Thyroid gland (tissue), 4 donors: ENCODE data around the gene ALDH1L1.

Source experiments
- POLR2A ChIP-seq, 2 donors: fragments of 450-650 bp; IDR thresholded peaks; one replicate each; pipeline ENCODE4 v1.6.1; 2017; ENCODE audit warnings: antibody characterized with exemption in 2 of 2, mild to moderate bottlenecking in 2 of 2, moderate library complexity in 1 of 2
- TF ChIP-seq, protein P1 (sequence below), 6 experiments: fragments of 200-600 bp in 3 of 6; fragments of 450-650 bp in 3 of 6; sonication (generic) in 3 of 6; IDR thresholded peaks; one replicate each; pipeline ENCODE4 v1.5.1; 2016 to 2019; ENCODE audit warnings: antibody characterized with exemption in 6 of 6, mild to moderate bottlenecking in 2 of 6, inconsistent platforms in 1 of 6, moderate library complexity in 1 of 6

DNA sequence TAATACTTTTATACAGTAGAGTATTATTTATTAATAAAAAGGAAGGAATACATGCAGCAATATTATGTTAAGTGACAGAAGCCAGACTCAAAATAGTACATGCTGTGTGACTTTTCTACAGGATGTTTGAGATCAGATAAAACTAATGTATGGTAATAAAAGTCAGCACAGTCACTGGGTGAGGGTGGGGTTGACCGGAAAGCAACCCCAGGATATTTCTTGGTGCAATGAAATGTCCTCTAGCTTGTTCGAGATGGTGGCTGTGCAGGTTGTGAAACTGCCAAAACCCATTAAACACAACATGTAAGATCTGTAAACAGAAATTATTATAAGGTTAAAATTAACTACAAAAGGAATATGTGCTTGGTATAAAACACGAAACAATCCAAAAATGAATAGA lies 20.8 kb upstream of the ALDH1L1 start:
- TF ChIP-seq POLR2A (IDR thresholded peaks at IDR 0.05) = no peak
- TF ChIP-seq, protein P1, sequence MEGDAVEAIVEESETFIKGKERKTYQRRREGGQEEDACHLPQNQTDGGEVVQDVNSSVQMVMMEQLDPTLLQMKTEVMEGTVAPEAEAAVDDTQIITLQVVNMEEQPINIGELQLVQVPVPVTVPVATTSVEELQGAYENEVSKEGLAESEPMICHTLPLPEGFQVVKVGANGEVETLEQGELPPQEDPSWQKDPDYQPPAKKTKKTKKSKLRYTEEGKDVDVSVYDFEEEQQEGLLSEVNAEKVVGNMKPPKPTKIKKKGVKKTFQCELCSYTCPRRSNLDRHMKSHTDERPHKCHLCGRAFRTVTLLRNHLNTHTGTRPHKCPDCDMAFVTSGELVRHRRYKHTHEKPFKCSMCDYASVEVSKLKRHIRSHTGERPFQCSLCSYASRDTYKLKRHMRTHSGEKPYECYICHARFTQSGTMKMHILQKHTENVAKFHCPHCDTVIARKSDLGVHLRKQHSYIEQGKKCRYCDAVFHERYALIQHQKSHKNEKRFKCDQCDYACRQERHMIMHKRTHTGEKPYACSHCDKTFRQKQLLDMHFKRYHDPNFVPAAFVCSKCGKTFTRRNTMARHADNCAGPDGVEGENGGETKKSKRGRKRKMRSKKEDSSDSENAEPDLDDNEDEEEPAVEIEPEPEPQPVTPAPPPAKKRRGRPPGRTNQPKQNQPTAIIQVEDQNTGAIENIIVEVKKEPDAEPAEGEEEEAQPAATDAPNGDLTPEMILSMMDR (IDR thresholded peaks at IDR 0.05) = no peak
